ENCODE results near the gene ESYT2.

Gene ESYT2

GRCh38 chr7:158728911-158729645 lies 100.2 kb downstream of the ESYT2 start:
- Histone ChIP-seq H3K4me1 (ENCODE audit: control insufficient read depth, insufficient read depth, low read length) (no peaks in the 10 kb centered on the region), H3K27ac (ENCODE audit: insufficient read depth, low read depth, low read length, poor library complexity, severe bottlenecking) (no peak overlapping the region), H3K27me3 (ENCODE audit: control insufficient read depth, insufficient read depth, low read length, poor library complexity, severe bottlenecking) (no peaks in the 10 kb centered on the region), H3K4me3 (ENCODE audit: insufficient read depth, low read depth, low read length) (no peak overlapping the region), H3K36me3 (ENCODE audit: control insufficient read depth, insufficient read depth, low read length) (no peaks in the 10 kb centered on the region), H3K9me3 (ENCODE audit: control insufficient read depth, low read length) (no peaks in the 10 kb centered on the region)
- 93 to 94% methylated on average over 16 of the region's 16 CpGs for WGBS, 2 experiments

- Histone ChIP-seq H3K4me1 (ENCODE audit: control insufficient read depth, insufficient read depth, low read length) (no peaks in the 10 kb centered on the region), H3K36me3 (ENCODE audit: control insufficient read depth, insufficient read depth, low read length) (no peaks in the 10 kb centered on the region), H3K27me3 (ENCODE audit: control insufficient read depth, insufficient read depth, low read length, poor library complexity, severe bottlenecking) (no peaks in the 10 kb centered on the region), H3K4me3 (ENCODE audit: insufficient read depth, low read depth, low read length) (no peak overlapping the region), H3K27ac (ENCODE audit: insufficient read depth, low read depth, low read length, poor library complexity, severe bottlenecking) (no peak overlapping the region), H3K9me3 (ENCODE audit: control insufficient read depth, low read length) (no peaks in the 10 kb centered on the region)
- WGBS, 2 experiments = 94% methylated on average over 5 of the region's 5 CpGs
Observed at GRCh38 chr7:158727690-158728089, 101.6 kb downstream of the ESYT2 start.

- H3K4me3 ChIP-seq (ENCODE audit: insufficient read depth, low read depth, low read length) = no peak overlapping the region
- no peaks in the 10 kb centered on the region for H3K36me3 ChIP-seq (ENCODE audit: control insufficient read depth, insufficient read depth, low read length)
- 90 to 93% methylated on average over 4 of the region's 4 CpGs for WGBS, 2 experiments
- H3K9me3 ChIP-seq (ENCODE audit: control insufficient read depth, low read length) = no peaks in the 10 kb centered on the region
- no peaks in the 10 kb centered on the region for H3K27me3 ChIP-seq (ENCODE audit: control insufficient read depth, insufficient read depth, low read length, poor library complexity, severe bottlenecking)
- H3K27ac ChIP-seq (ENCODE audit: insufficient read depth, low read depth, low read length, poor library complexity, severe bottlenecking) = no peak overlapping the region
- no peaks in the 10 kb centered on the region for H3K4me1 ChIP-seq (ENCODE audit: control insufficient read depth, insufficient read depth, low read length)
Observed at GRCh38 chr7:158726277-158726807, 103.0 kb downstream of the ESYT2 start.

GRCh38 chr7:158725506-158725800 lies 103.9 kb downstream of the ESYT2 start:
- Histone ChIP-seq H3K9me3 (ENCODE audit: control insufficient read depth, low read length) (no peaks in the 10 kb centered on the region), H3K4me3 (ENCODE audit: insufficient read depth, low read depth, low read length) (no peak overlapping the region), H3K27ac (ENCODE audit: insufficient read depth, low read depth, low read length, poor library complexity, severe bottlenecking) (no peak overlapping the region), H3K36me3 (ENCODE audit: control insufficient read depth, insufficient read depth, low read length) (no peaks in the 10 kb centered on the region), H3K27me3 (ENCODE audit: control insufficient read depth, insufficient read depth, low read length, poor library complexity, severe bottlenecking) (no peaks in the 10 kb centered on the region), H3K4me1 (ENCODE audit: control insufficient read depth, insufficient read depth, low read length) (no peaks in the 10 kb centered on the region)
- WGBS, 2 experiments = 84 to 89% methylated on average over 4 of the region's 4 CpGs

- H3K9me3 ChIP-seq (ENCODE audit: control insufficient read depth, low read length) = no peaks in the 10 kb centered on the region
- no peaks in the 10 kb centered on the region for H3K27me3 ChIP-seq (ENCODE audit: control insufficient read depth, insufficient read depth, low read length, poor library complexity, severe bottlenecking)
- WGBS, 2 experiments = 92 to 93% methylated on average over 21 of the region's 21 CpGs
- no peaks in the 10 kb centered on the region for H3K4me1 ChIP-seq (ENCODE audit: control insufficient read depth, insufficient read depth, low read length)
- H3K27ac ChIP-seq (ENCODE audit: insufficient read depth, low read depth, low read length, poor library complexity, severe bottlenecking) = no peak overlapping the region
- no peaks in the 10 kb centered on the region for H3K36me3 ChIP-seq (ENCODE audit: control insufficient read depth, insufficient read depth, low read length)
- H3K4me3 ChIP-seq (ENCODE audit: insufficient read depth, low read depth, low read length) = no peak overlapping the region
Observed at GRCh38 chr7:158724658-158725505, 104.4 kb downstream of the ESYT2 start.

GRCh38 chr7:158723714-158724385 lies 105.5 kb downstream of the ESYT2 start:
- WGBS, 2 experiments = 91% methylated on average over 12 of the region's 12 CpGs

GRCh38 chr7:158723266-158723665 lies 106.0 kb downstream of the ESYT2 start:
- Histone ChIP-seq H3K27ac (ENCODE audit: insufficient read depth, low read depth, low read length, poor library complexity, severe bottlenecking) (no peak overlapping the region), H3K9me3 (ENCODE audit: control insufficient read depth, low read length) (no peaks in the 10 kb centered on the region), H3K4me1 (ENCODE audit: control insufficient read depth, insufficient read depth, low read length) (no peaks in the 10 kb centered on the region), H3K36me3 (ENCODE audit: control insufficient read depth, insufficient read depth, low read length) (no peaks in the 10 kb centered on the region), H3K27me3 (ENCODE audit: control insufficient read depth, insufficient read depth, low read length, poor library complexity, severe bottlenecking) (no peaks in the 10 kb centered on the region), H3K4me3 (ENCODE audit: insufficient read depth, low read depth, low read length) (no peak overlapping the region)
- WGBS, 2 experiments = 86 to 87% methylated on average over 13 of the region's 13 CpGs

More at GRCh38 chr7:158723714-158724385, 105.5 kb downstream of the ESYT2 start:
- H3K36me3 ChIP-seq (ENCODE audit: control insufficient read depth, insufficient read depth, low read length) = no peaks in the 10 kb centered on the region
- H3K4me3 ChIP-seq (ENCODE audit: insufficient read depth, low read depth, low read length) = no peak overlapping the region
- H3K27me3 ChIP-seq (ENCODE audit: control insufficient read depth, insufficient read depth, low read length, poor library complexity, severe bottlenecking) = no peaks in the 10 kb centered on the region
- no peaks in the 10 kb centered on the region for H3K9me3 ChIP-seq (ENCODE audit: control insufficient read depth, low read length)
- H3K27ac ChIP-seq (ENCODE audit: insufficient read depth, low read depth, low read length, poor library complexity, severe bottlenecking) = no peak overlapping the region
- no peaks in the 10 kb centered on the region for H3K4me1 ChIP-seq (ENCODE audit: control insufficient read depth, insufficient read depth, low read length)

GRCh38 chr7:158722574-158723237 lies 106.6 kb downstream of the ESYT2 start:
- WGBS, 2 experiments = 92 to 93% methylated on average over 6 of the region's 6 CpGs
- Histone ChIP-seq H3K4me3 (ENCODE audit: insufficient read depth, low read depth, low read length) (no peak overlapping the region), H3K27me3 (ENCODE audit: control insufficient read depth, insufficient read depth, low read length, poor library complexity, severe bottlenecking) (no peaks in the 10 kb centered on the region), H3K27ac (ENCODE audit: insufficient read depth, low read depth, low read length, poor library complexity, severe bottlenecking) (no peak overlapping the region), H3K4me1 (ENCODE audit: control insufficient read depth, insufficient read depth, low read length) (no peaks in the 10 kb centered on the region), H3K9me3 (ENCODE audit: control insufficient read depth, low read length) (no peaks in the 10 kb centered on the region), H3K36me3 (ENCODE audit: control insufficient read depth, insufficient read depth, low read length) (no peaks in the 10 kb centered on the region)

- H3K27me3 ChIP-seq (ENCODE audit: control insufficient read depth, insufficient read depth, low read length, poor library complexity, severe bottlenecking) = peaks cover 3% of the 10 kb centered on the region
- H3K27ac ChIP-seq (ENCODE audit: insufficient read depth, low read depth, low read length, poor library complexity, severe bottlenecking) = no peak overlapping the region
- H3K4me1 ChIP-seq (ENCODE audit: control insufficient read depth, insufficient read depth, low read length) = no peaks in the 10 kb centered on the region
- no peak overlapping the region for H3K4me3 ChIP-seq (ENCODE audit: insufficient read depth, low read depth, low read length)
- no peaks in the 10 kb centered on the region for H3K9me3 ChIP-seq (ENCODE audit: control insufficient read depth, low read length)
- WGBS, 2 experiments = 96% methylated on average over 8 of the region's 9 CpGs
- H3K36me3 ChIP-seq (ENCODE audit: control insufficient read depth, insufficient read depth, low read length) = no peaks in the 10 kb centered on the region
Observed at GRCh38 chr7:158720112-158720511, 109.2 kb downstream of the ESYT2 start.
